Heart left ventricle (tissue), 16 donors: Measurements from ENCODE around the gene PPP1R1B. TPM values are rescaled to one million over a fixed set of nuclear protein-coding genes. Genes with fewer than 3 reads are reported as not detected.

ENCODE experiments used
- ATAC-seq, 4 donors: fragments of 200-7000 bp; cut with Tn5 transposase; one replicate each; pipeline ENCODE4 v1.9.1; 2020 to 2022; ENCODE audit warnings: moderate library complexity in 4 of 4, mild to moderate bottlenecking in 3 of 4, moderate number of reproducible peaks in 1 of 4
- DNase-seq, 5 donors: peaks; one replicate each; pipeline ENCODE4 v3.0.0-alpha.2; 2020
- H3K27ac ChIP-seq, 12 donors: fragments of 200-600 bp; sonication (generic) in 4 of 12; one replicate each; pipeline versions ENCODE4 v1.5.0 to v1.8.0; 2016 to 2022; ENCODE audit warnings: mild to moderate bottlenecking in 2 of 12
- H3K27me3 ChIP-seq, 9 donors: fragments of 200-600 bp; sonication (generic) in 2 of 9; one replicate each; pipeline versions ENCODE4 v1.5.1 to v1.8.0; 2016 to 2022; ENCODE audit warnings: mild to moderate bottlenecking in 3 of 9
- H3K36me3 ChIP-seq, 9 donors: fragments of 200-600 bp; sonication (generic) in 2 of 9; one replicate each; pipeline versions ENCODE4 v1.5.0 to v1.8.0; 2018 to 2022; ENCODE audit warnings: mild to moderate bottlenecking in 2 of 9
- H3K4me1 ChIP-seq, 12 donors: fragments of 200-600 bp; sonication (generic) in 4 of 12; one replicate each; pipeline versions ENCODE4 v1.5.0 to v1.8.0; 2016 to 2022; ENCODE audit warnings: mild to moderate bottlenecking in 3 of 12
- H3K4me3 ChIP-seq, 12 donors: fragments of 200-600 bp; sonication (generic) in 4 of 12; one replicate each; pipeline versions ENCODE4 v1.5.0 to v1.8.0; 2017 to 2022; ENCODE audit warnings: mild to moderate bottlenecking in 9 of 12, moderate library complexity in 4 of 12
- H3K9me3 ChIP-seq, 12 donors: fragments of 200-600 bp; sonication (generic) in 4 of 12; one replicate each; pipeline versions ENCODE4 v1.5.0 to v1.8.0; 2016 to 2022; ENCODE audit warnings: mild to moderate bottlenecking in 1 of 12
- POLR2A ChIP-seq, 2 donors: fragments of 450-650 bp; IDR thresholded peaks; one replicate each; pipeline ENCODE4 v1.6.1; 2017; ENCODE audit warnings: antibody characterized with exemption in 2 of 2, mild to moderate bottlenecking in 2 of 2, moderate library complexity in 2 of 2
- WGBS, 4 donors: extraction: QIAGEN DNeasy Blood & Tissue Kit in 2 of 4; methylation state at CpG; one replicate each; pipeline versions ENCODE4 v1.1.5 to v1.1.7; 2013 to 2018; 5-methylcytosine and 5-hydroxymethylcytosine counted together
- intact Hi-C, 10 donors: fragments of 100-400 bp; cut with DNase I; formaldehyde crosslinking; loops; one replicate each; pipeline versions ENCODE4 v1.11.1 to v1.14.2; 2022
- polyA plus RNA-seq, 2 donors: library from polyadenylated mRNA; stranded (reverse); fragments of 200-250 nt; gene quantifications; one replicate each; pipeline ENCODE4 v1.2.3, GENCODE V29; 2013
- total RNA-seq, 9 donors: library from RNA; depleted of rRNA in 2 of 9; stranded (reverse); fragments of >200 nt in 2 of 9; fragmentation: NEBNext Ultra II Directional in 3 of 9; extraction: Animal tissue kit (Norgen Biotek cat#: 25700) in 3 of 9; gene quantifications; one replicate each; pipeline versions ENCODE4 v1.1.0 to v1.2.4, GENCODE V29; 2016 to 2023
- TF ChIP-seq, protein P1 (sequence below), 12 donors: fragments of 200-600 bp; sonication (generic) in 4 of 12; IDR thresholded peaks; one replicate each; pipeline versions ENCODE4 v1.5.0 to v1.8.0; 2018 to 2022; ENCODE audit warnings: antibody characterized with exemption in 12 of 12, mild to moderate bottlenecking in 5 of 12
- donor health status: ischemic (EF 13 %, LVEDD 7.1; RV severe dilation, severe dysfunction).
- donor health status: healthy with polysubstance abuse.
- donor health status: DM: no; HTN: yes; CAD: no.
- donor health status: DM: no; HTN: no; CAD: no.
- donor health status: ischemic (EF 25% LVEDD 6.9; RV normal size, moderate dysfunction).
- donor health status: ischemic (EF 25% LVEDD 5.7; RV mildly dilated, moderate dysfunction).
- donor health status: healthy.
- donor health status: DM: yes; HTN: yes; CAD: no.
- donor health status: ischemic (EF 35%, LVEDD 5.7; RV mildly dilated, moderate dysfunction).
- donor health status: nonischemic (EF 11% LVEDD 7.7; RV severe dilation, severe dysfunction).
- donor health status: DM: yes; HTN: yes; CAD: no.
- donor health status: PGD.
- donor health status: ischemic (EF 29% LVEDD 5.4; RV normal size, mild dysfunction).
- donor health status: nonischemic (EF 23%, LVEDD 6.1; RV moderate dilation, normal function).

PPP1R1B gene
- total and polyA plus RNA-seq, 11 donors: 0.54 to 5.8 (median 0.88) TPM; not detected in 1

DNA sequence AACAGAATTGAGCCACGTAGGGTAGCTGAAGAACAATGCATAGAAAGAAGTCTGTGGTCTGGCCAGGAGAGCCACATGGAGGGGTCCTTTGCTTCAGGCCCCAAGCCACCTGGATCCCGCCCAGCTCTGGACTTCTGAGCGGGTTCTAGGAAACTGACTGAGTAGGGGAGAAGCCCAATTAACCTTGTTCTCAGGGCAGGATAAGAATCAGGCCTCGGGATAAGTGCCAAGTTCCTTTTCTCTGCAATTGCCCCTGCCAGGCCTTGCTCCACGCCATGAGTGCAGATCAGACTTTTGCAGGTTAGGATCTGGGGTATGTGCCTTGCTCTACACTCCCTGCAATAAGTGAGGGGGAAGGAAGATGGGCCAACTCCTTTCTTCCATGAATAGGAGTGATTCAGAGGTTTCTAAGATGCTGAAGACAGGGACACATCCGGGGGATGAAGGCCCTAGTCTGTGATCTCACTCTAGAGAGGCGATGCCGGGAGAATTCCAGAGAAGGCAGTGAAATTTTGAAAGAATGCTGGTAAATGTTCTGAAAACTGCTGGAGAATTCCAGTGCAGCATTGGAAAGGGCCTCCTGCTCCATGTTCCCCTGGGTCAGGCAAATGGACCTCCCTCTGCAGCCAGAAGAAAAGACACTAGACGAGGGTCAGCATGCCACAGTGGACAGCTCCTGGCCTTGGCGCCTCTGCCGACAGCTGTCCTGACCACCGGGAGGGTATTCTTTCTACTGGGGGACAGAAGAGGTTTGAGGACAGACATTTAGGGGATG is 24.8 kb upstream of the PPP1R1B start:
- peaks cover 80 to 100% (median 98%) of the 10 kb centered on the region in 9 donors for H3K27me3 ChIP-seq

DNA sequence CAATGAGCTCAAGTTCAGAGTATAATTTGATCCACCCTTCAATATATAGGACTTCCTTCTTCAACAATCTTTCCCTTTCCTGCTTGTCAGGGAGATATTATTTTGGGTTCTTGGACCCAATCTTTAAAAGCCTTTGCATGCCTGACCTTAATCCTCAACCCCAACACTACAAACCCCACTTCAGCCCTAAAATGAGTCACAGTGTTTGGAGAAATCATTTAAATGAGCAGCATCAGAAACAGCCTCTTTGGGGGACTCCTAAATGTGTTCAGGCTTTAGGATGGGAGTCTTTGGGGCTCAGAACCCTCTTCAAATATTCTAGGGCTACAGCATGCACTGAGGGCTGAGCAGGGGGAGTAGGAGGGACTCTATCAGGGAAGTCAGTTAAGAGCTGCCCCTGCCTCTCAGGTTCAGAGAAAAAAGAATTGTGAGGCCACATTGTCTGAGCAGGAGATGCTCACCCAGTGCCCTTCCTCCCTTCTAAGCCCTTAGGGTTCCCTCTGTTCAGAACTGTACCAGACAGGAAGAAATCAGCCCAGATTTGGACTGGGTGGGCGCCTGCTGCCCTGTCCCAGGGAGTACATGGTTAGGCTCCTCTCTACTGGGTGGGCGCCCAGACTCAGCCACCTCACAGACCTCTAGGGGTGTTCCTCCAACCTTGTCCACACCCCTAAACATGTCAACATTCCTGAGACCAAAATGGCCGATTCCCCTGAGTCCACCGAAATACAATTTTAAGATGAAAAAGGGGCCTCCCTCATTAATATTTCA is 24.0 kb upstream of the PPP1R1B start:
- no peak overlapping the region for H3K27ac ChIP-seq
- H3K4me1 ChIP-seq: peaks cover 4 to 59% (median 38%) of the 10 kb centered on the region in 12 donors
- DNase-seq: no peak
- H3K4me3 ChIP-seq: no peak overlapping the region
- no peak for ATAC-seq
- no peaks in the 10 kb centered on the region for H3K9me3 ChIP-seq
- H3K27me3 ChIP-seq: peaks cover 84 to 100% (median 98%) of the 10 kb centered on the region in 9 donors
- intact Hi-C loops: no loop called here
- WGBS, 4 donors: 25 to 35% (median 29%) methylated on average over 4 of the region's 4 CpGs
- TF ChIP-seq, protein P1, sequence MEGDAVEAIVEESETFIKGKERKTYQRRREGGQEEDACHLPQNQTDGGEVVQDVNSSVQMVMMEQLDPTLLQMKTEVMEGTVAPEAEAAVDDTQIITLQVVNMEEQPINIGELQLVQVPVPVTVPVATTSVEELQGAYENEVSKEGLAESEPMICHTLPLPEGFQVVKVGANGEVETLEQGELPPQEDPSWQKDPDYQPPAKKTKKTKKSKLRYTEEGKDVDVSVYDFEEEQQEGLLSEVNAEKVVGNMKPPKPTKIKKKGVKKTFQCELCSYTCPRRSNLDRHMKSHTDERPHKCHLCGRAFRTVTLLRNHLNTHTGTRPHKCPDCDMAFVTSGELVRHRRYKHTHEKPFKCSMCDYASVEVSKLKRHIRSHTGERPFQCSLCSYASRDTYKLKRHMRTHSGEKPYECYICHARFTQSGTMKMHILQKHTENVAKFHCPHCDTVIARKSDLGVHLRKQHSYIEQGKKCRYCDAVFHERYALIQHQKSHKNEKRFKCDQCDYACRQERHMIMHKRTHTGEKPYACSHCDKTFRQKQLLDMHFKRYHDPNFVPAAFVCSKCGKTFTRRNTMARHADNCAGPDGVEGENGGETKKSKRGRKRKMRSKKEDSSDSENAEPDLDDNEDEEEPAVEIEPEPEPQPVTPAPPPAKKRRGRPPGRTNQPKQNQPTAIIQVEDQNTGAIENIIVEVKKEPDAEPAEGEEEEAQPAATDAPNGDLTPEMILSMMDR (IDR thresholded peaks at IDR 0.05): no peak
- TF ChIP-seq POLR2A (IDR thresholded peaks at IDR 0.05): no peak
- H3K36me3 ChIP-seq: no peaks in the 10 kb centered on the region

More for the DNA sequence above, 24.8 kb upstream of the PPP1R1B start:
- 25 to 47% (median 35%) methylated on average over 10 to 12 of the region's 12 CpGs for WGBS, 4 donors
- ATAC-seq: no peak
- TF ChIP-seq, protein P1 (IDR thresholded peaks at IDR 0.05): no peak
- Histone ChIP-seq H3K4me1 (peaks cover 4 to 58% (median 38%) of the 10 kb centered on the region in 12 donors), H3K9me3 (no peaks in the 10 kb centered on the region), H3K4me3 (no peak overlapping the region), H3K36me3 (no peaks in the 10 kb centered on the region), H3K27ac (no peak overlapping the region)
- DNase-seq: no peak
- intact Hi-C loops: no loop called here

DNA sequence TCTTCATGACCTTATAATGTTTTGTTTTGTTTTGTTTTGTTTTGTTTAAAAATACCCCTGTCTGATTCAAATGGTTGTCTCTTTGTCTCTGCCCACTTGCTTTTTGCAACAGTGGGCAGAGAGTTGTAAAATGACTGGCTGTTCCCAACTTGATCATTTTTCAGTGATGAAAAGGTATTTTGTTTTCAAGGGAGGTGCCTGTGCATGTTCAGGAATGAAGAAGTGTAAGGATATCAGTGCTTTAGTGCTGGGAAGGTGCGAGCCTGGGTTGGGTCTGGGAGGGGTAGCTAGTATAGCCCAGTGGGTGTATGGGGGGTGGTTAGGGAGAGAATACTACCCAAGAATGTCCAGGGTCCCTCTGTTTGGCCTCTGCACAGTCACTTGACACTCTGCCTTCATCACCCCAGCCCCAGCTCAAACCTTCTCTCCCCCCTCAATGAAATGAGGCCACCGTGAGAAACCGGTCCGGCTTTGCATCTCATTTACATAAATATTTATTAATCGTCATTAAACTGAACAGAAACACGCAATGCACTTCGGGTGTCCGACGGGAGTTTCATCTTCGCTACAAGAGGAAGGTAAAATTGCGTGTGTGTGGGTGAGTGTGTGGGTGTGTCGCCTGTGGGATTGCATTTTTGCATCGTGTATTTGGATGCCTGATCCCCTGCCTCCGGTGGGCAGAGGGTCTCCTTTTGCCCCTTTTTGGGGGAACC is 23.3 kb upstream of the PPP1R1B start:
- no peaks in the 10 kb centered on the region for H3K36me3 ChIP-seq
- WGBS, 4 donors: 6 to 11% (median 8%) methylated on average over 14 of the region's 14 CpGs
- no peaks in the 10 kb centered on the region for H3K9me3 ChIP-seq
- peaks cover 87 to 100% (median 98%) of the 10 kb centered on the region in 9 donors for H3K27me3 ChIP-seq
- H3K27ac ChIP-seq: no peak overlapping the region
- peaks cover 4 to 58% (median 38%) of the 10 kb centered on the region in 12 donors for H3K4me1 ChIP-seq
- H3K4me3 ChIP-seq: no peak overlapping the region
- intact Hi-C loops: no loop called here
- ATAC-seq: no peak
- no peak for TF ChIP-seq POLR2A (IDR thresholded peaks at IDR 0.05)
- DNase-seq: no peak

DNA sequence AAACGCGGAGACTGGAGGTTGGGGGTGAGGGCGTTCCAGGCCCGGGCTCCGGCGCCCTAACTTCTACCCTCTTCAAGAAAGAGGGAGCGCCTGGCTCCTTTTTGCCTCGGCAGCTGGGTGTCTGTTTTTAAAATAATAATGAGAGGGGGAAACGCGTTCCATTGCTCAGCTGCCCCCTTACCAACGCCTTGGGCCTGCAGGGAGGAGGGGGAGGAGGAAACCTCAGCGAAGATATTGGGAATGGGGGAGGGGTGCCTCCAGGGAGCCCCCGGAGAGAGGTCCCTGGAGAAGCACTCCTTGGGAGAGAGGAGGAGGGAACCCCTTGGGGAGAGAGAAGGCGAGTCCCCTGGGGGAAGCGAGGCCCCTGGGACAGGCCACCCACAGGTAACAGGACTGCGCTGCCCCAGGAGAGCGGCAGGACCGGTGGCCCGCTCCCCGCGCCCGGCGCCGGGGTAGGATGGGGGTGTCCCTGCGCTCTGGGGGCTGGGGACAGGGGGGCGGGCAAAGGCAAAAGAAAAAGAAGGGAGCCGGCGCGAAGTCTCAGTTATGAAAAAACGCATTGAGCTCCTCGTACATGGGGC is 21.8 kb upstream of the PPP1R1B start:
- H3K9me3 ChIP-seq: no peaks in the 10 kb centered on the region
- H3K27ac ChIP-seq: no peak overlapping the region
- WGBS, 4 donors: 2 to 5% (median 4%) methylated on average over 31 of the region's 31 CpGs
- TF ChIP-seq, protein P1 (IDR thresholded peaks at IDR 0.05): no peak
- TF ChIP-seq POLR2A (IDR thresholded peaks at IDR 0.05): no peak
- H3K36me3 ChIP-seq: no peaks in the 10 kb centered on the region
- H3K27me3 ChIP-seq: peaks cover 76 to 100% (median 95%) of the 10 kb centered on the region in 9 donors
- DNase-seq (no peak), ATAC-seq (no peak)
- peak overlapping the region in 3 of 12 donors; percentile 23 to 31 (median 28) for H3K4me3 ChIP-seq
- peaks cover 4 to 43% (median 25%) of the 10 kb centered on the region in 12 donors for H3K4me1 ChIP-seq
- intact Hi-C loops: no loop called here
